WI38 (cell line): ENCODE data around the gene GFOD1.

Source experiments
- H3K4me3 ChIP-seq: 2 replicates; pipeline ENCODE4 v1.5.1; 2011; ENCODE audit warnings: low read depth, mild to moderate bottlenecking, control low read depth, low read length
- CTCF ChIP-seq: IDR thresholded peaks from 2 replicates; pipeline ENCODE4 v1.5.1; 2012; ENCODE audit warnings: low read depth, mild to moderate bottlenecking, control low read depth, low read length

The GFOD1 gene

DNA sequence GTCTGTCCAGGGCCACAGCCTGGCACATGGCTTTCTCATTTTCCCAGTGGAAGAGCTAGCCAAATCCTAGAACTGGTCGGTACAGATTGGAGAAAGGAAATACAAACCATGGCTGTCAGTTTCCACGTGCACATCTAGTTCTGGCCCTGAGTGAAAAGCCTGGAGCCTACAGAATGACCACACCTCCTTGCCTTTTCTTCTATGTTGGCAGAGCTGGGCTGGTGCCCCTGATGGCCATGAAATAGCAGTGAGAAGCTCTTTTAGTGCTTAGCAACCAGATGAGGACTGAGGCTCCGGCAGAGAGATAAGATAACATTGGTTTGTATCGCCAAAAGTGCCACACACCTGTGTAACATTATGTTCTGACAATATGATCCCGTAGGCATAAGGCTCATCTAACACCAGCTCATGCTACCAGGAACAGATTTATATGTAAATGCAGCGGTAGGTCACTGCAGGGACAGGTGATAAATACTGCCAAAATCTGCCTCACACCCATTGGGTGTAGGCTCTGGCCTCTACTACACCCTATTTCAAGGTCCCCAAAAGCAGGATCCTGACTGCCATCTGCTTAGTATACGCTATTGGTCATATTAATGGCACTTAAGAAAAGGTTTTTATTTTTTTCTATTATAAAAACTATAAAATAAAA, 119.2 kb downstream of the GFOD1 start:
- TF ChIP-seq CTCF = no peak
- H3K4me3 ChIP-seq = no peak overlapping the region

DNA sequence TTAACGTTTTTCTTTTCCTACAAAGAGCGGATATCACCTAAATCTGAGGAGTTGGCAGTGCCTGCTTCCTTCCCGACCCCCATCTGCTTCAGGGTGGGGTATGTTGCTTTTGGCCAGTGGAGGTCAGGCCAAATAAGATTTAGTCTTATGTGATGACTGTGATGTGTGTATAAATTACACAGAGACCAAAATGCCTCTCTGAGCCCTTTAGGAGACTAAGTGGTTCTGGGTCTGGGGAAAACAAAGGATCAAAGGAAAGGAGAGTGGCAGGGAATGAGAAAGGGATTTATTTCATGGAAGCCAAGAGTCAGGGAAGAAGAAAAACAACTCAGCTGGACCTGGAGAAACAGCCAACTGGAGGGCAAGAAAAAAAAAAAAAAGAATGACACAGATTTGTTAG, 120.0 kb downstream of the GFOD1 start:
- TF ChIP-seq CTCF = no peak

GRCh38 chr6:13365320-13365719, 122.1 kb downstream of the GFOD1 start:
- no peak for TF ChIP-seq CTCF
- no peak overlapping the region for H3K4me3 ChIP-seq

More for the DNA sequence above, 120.0 kb downstream of the GFOD1 start:
- H3K4me3 ChIP-seq = no peak overlapping the region

DNA sequence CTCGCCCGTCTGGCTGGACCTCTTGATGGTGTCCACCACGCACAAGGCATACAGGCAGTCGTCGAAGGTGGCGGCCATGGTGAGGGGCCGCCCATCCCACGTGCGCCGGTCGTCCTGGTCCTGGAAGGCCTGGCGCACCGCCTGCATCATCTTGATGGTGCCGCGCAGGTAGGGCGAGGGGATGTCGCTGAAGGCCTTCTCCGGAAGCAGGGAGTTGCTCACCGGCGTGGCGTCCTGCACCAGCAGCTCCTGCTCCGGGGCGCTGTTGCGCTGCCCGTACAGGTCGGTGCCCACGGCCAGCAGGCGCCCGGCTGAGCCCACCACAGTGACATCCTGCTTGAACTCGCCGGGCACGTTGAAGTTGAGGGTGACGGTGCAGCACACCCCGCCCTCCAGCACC, 122.6 kb downstream of the GFOD1 start:
- TF ChIP-seq CTCF = no peak
- H3K4me3 ChIP-seq = no peak overlapping the region

DNA sequence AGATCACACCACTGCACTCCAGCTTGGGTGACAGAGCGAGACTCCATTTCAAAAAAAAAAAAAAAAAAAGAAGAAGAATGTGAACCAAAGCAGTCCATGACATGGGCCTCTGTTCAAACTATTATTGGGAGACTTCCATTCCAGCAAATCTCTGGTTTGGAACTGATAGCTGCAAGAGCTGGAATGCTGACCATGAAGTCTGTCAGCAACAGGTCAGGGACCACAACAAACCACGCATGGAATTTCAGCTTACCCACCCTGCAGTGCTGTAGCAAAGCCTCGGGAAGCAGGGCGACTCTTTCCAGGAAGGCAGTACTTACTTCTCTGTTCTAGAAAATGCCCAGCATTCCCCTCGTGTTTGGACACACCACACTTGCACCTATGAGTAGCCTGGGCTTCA, 125.0 kb downstream of the GFOD1 start:
- no peak overlapping the region for H3K4me3 ChIP-seq
- no peak for TF ChIP-seq CTCF

GRCh38 chr6:13360671-13361540, 126.5 kb downstream of the GFOD1 start:
- TF ChIP-seq CTCF = no peak
- H3K4me3 ChIP-seq = no peak overlapping the region

- no peak for TF ChIP-seq CTCF
- H3K4me3 ChIP-seq = no peak overlapping the region
These were observed 128.1 kb downstream of the GFOD1 start for GRCh38 chr6:13359287-13359686.
